AG09309 (cell line): ENCODE results near the gene ATP6AP1.

Source experiments
- DNase-seq: peaks from one replicate; pipeline ENCODE4 v3.0.0-alpha.2; 2010; ENCODE audit warnings: low read depth
- H3K4me3 ChIP-seq: 2 replicates; pipeline ENCODE4 v1.5.1; 2011; ENCODE audit warnings: mild to moderate bottlenecking, low read depth, low read length, moderate library complexity; ENCODE audit not compliant: control insufficient read depth
- TF ChIP-seq, protein P1 (sequence below): IDR thresholded peaks from 2 replicates; pipeline ENCODE4 v1.5.1; 2011; ENCODE audit warnings: mild to moderate bottlenecking, low read depth, low read length, inconsistent platforms; ENCODE audit not compliant: insufficient read depth, control insufficient read depth; ENCODE audit errors: missing control alignments

Gene ATP6AP1

DNA sequence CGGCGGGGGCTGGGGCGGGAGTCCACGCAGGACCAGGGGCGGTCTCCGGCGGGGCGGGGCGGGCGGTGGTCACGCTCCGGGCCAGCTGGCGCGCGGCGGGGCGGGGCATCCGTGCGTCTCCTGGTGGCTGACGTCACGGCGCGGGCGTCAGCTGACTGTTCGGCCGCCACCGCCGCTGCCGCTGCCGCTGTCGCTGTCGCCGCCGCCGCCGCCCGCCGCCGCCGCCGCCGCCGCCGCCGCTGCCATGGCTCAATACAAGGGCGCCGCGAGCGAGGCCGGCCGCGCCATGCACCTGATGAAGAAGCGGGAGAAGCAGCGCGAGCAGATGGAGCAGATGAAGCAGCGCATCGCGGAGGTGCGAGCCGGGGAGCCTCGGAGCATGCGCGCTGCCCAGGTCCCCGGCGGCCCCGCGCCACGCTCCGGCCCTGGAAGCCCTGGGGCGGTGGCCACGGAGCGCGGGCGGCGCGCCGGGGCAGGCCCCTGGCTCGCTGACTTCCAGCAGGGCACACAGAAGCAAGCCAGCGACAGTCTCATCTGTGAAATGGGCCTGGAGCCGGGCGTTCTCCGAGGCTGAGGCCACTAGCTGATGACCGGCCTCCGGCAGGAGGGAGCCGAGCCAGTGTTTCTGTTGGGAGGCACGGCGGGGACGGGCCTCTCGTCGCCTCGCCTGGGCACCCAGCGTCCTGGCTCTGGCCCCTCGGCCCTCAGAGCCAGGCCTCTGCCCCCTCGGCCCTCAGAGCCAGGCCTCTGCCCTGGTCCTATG is 15.7 kb downstream of the ATP6AP1 start, which contains the start of gene FAM50A:
FAM50A (plus strand) TSS at position 150 of the 763 bp plus-strand sequence; CDS start at position 245, 95 bp downstream.
- DNase-seq: no peak
- peak within 1 kb of the TSS; percentile 56 for H3K4me3 ChIP-seq
- TF ChIP-seq, protein P1, sequence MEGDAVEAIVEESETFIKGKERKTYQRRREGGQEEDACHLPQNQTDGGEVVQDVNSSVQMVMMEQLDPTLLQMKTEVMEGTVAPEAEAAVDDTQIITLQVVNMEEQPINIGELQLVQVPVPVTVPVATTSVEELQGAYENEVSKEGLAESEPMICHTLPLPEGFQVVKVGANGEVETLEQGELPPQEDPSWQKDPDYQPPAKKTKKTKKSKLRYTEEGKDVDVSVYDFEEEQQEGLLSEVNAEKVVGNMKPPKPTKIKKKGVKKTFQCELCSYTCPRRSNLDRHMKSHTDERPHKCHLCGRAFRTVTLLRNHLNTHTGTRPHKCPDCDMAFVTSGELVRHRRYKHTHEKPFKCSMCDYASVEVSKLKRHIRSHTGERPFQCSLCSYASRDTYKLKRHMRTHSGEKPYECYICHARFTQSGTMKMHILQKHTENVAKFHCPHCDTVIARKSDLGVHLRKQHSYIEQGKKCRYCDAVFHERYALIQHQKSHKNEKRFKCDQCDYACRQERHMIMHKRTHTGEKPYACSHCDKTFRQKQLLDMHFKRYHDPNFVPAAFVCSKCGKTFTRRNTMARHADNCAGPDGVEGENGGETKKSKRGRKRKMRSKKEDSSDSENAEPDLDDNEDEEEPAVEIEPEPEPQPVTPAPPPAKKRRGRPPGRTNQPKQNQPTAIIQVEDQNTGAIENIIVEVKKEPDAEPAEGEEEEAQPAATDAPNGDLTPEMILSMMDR: no peak

- H3K4me3 ChIP-seq: peak overlapping the region; percentile 56
- TF ChIP-seq, protein P1: no peak
- DNase-seq: no peak
Measured at GRCh38 chrX:154444755-154445246, 16.3 kb downstream of the ATP6AP1 start.

DNA sequence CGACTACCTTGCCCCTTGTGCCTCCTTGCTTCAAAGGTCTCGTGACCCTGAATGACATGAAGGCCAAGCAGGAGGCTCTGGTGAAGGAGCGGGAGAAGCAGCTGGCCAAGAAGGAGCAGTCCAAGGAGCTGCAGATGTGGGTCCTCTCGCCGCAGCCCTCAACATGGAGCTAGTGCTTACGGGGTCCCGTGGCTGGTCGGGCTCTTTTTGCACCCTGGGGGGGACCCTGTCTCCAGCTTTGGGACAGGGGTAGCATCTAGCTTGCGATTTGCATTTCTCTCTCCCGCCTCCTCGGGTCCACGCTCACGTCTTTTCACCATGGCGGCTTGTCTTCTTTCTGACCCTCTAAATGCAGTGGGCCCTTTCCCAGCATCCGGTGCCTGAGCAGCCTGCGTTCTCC is 17.3 kb downstream of the ATP6AP1 start:
- TF ChIP-seq, protein P1: no peak
- H3K4me3 ChIP-seq: no peak overlapping the region
- DNase-seq: no peak

DNA sequence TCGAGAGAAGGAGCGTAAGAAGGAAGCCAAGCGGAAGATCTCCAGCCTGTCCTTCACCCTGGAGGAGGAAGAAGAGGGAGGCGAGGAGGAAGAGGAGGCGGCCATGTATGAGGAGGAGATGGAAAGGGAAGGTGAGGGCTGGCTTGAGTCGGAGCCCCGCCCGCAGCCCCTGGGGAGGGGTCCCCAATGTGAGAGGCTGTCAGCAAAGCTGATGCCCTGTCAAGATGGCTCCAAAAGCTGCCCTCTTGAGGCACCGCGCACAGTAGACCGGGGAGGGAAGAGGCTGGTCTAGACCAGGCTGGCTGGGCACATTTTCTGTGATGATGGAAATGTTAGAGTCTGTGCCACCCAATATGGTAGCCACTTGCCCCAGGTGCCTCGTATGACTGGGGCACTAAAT is 18.0 kb downstream of the ATP6AP1 start:
- DNase-seq: no peak
- H3K4me3 ChIP-seq: no peak overlapping the region
- TF ChIP-seq, protein P1: no peak

GRCh38 chrX:154448484-154448883 is 20.0 kb downstream of the ATP6AP1 start:
- H3K4me3 ChIP-seq: no peak overlapping the region
- DNase-seq: no peak
- TF ChIP-seq, protein P1: no peak

- TF ChIP-seq, protein P1: no peak
- H3K4me3 ChIP-seq: no peak overlapping the region
- no peak for DNase-seq
Measured at GRCh38 chrX:154449618-154450017, 21.1 kb downstream of the ATP6AP1 start.
